KMS-11 (cell line): ENCODE data around the gene NCKIPSD.

Source experiments
- H2AFZ ChIP-seq: fragments of 200-600 bp; sonication (generic); 2 replicates; pipeline ENCODE4 v1.6.1; 2016; ENCODE audit warnings: antibody characterized with exemption, mixed run types, low read depth
- H3K27ac ChIP-seq: fragments of 200-600 bp; sonication (generic); 2 replicates; pipeline ENCODE4 v1.6.1; 2016; ENCODE audit warnings: mild to moderate bottlenecking, mixed run types
- H3K27me3 ChIP-seq: fragments of 200-600 bp; sonication (generic); 2 replicates; pipeline ENCODE4 v1.6.1; 2017; ENCODE audit warnings: mild to moderate bottlenecking, low read depth, mixed run types, moderate library complexity; ENCODE audit not compliant: insufficient read depth
- H3K36me3 ChIP-seq: fragments of 200-600 bp; sonication (generic); 2 replicates; pipeline ENCODE4 v1.6.1; 2017; ENCODE audit warnings: mild to moderate bottlenecking, mixed run types; ENCODE audit not compliant: insufficient read depth
- H3K4me1 ChIP-seq: fragments of 200-600 bp; sonication (generic); 2 replicates; pipeline ENCODE4 v1.6.1; 2016; ENCODE audit warnings: mild to moderate bottlenecking, low read depth, mixed run types; ENCODE audit not compliant: poor library complexity, severe bottlenecking
- H3K4me2 ChIP-seq: fragments of 200-600 bp; sonication (generic); 2 replicates; pipeline ENCODE4 v1.7.0; 2016; ENCODE audit warnings: mild to moderate bottlenecking, mixed run types
- H3K4me3 ChIP-seq: fragments of 200-600 bp; sonication (generic); IDR thresholded peaks from 2 replicates; pipeline ENCODE4 v1.6.1; 2017; ENCODE audit warnings: low read depth, low read length, mixed read lengths; ENCODE audit not compliant: insufficient read depth
- H3K79me2 ChIP-seq: fragments of 200-600 bp; sonication (generic); 2 replicates; pipeline ENCODE4 v1.6.1; 2016; ENCODE audit warnings: low read depth, mixed run types; ENCODE audit not compliant: insufficient read depth
- H3K9ac ChIP-seq: fragments of 200-600 bp; sonication (generic); 2 replicates; pipeline ENCODE4 v1.6.1; 2016; ENCODE audit warnings: mild to moderate bottlenecking, mixed run types
- H4K20me1 ChIP-seq: fragments of 200-600 bp; sonication (generic); 2 replicates; pipeline ENCODE4 v1.6.1; 2016; ENCODE audit warnings: mild to moderate bottlenecking, mixed run types; ENCODE audit not compliant: insufficient read depth
- TF ChIP-seq, protein P1 (sequence below): fragments of 200-600 bp; sonication (generic); conservative IDR thresholded peaks from 2 replicates; pipeline ENCODE4 v1.6.1; 2017; ENCODE audit warnings: low read depth, mild to moderate bottlenecking, antibody characterized with exemption, low read length, moderate library complexity, mixed read lengths

NCKIPSD gene

DNA sequence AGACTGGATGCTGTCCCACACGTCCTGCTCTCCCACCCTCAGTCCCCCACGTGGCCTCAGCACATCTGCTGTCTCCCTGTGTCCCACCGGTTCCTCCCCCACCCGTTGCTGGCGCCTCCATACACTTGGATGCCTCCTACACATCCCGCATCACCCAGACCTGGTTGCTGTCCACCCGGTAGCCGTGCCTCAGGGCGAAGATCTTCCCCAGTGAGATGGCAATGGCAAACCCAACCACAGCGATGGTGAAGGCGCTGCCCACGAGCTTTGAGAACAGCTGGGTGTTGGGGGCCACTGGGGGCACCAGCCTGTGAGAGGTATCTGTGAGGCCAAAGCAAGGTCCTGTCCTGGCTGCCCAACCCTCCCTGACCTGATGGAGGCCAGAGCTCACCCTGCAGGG lies 54.9 kb downstream of the NCKIPSD start:
- H3K9ac ChIP-seq, result no peak overlapping the region
- H3K27ac ChIP-seq, result no peak overlapping the region
- no peaks in the 10 kb centered on the region for H3K79me2 ChIP-seq
- TF ChIP-seq, protein P1, sequence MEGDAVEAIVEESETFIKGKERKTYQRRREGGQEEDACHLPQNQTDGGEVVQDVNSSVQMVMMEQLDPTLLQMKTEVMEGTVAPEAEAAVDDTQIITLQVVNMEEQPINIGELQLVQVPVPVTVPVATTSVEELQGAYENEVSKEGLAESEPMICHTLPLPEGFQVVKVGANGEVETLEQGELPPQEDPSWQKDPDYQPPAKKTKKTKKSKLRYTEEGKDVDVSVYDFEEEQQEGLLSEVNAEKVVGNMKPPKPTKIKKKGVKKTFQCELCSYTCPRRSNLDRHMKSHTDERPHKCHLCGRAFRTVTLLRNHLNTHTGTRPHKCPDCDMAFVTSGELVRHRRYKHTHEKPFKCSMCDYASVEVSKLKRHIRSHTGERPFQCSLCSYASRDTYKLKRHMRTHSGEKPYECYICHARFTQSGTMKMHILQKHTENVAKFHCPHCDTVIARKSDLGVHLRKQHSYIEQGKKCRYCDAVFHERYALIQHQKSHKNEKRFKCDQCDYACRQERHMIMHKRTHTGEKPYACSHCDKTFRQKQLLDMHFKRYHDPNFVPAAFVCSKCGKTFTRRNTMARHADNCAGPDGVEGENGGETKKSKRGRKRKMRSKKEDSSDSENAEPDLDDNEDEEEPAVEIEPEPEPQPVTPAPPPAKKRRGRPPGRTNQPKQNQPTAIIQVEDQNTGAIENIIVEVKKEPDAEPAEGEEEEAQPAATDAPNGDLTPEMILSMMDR, result no peak
- H3K4me1 ChIP-seq, result no peaks in the 10 kb centered on the region
- H2AFZ ChIP-seq, result no peak overlapping the region
- H3K36me3 ChIP-seq, result no peaks in the 10 kb centered on the region
- no peak overlapping the region for H3K4me3 ChIP-seq
- no peak overlapping the region for H3K4me2 ChIP-seq
- no peaks in the 10 kb centered on the region for H3K27me3 ChIP-seq
- no peaks in the 10 kb centered on the region for H4K20me1 ChIP-seq

DNA sequence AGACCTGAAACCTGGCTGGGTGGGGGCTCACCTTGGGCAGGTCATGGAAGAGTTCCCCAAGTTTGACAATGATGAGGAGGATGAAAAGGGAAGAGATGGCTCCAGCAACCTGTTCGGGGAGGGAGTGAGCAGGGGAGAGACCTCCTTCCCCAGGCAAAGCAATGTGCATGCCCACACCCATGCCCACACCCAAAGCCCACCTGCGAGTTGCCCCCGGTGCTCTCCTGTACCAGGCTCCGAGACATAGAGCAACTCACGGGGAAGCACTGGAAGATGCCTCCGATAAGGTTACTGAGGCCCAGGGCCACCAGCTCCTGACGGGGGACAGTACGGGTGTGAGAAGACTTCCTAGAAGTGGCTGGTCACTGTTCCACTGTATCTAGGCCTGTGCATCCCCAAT lies 55.3 kb downstream of the NCKIPSD start:
- H3K9ac ChIP-seq, result no peak overlapping the region
- H3K4me2 ChIP-seq, result no peak overlapping the region
- H3K79me2 ChIP-seq, result no peaks in the 10 kb centered on the region
- H3K27ac ChIP-seq, result no peak overlapping the region
- no peaks in the 10 kb centered on the region for H3K4me1 ChIP-seq
- H2AFZ ChIP-seq, result no peak overlapping the region
- no peaks in the 10 kb centered on the region for H3K36me3 ChIP-seq
- no peak overlapping the region for H3K4me3 ChIP-seq
- H3K27me3 ChIP-seq, result no peaks in the 10 kb centered on the region
- H4K20me1 ChIP-seq, result no peaks in the 10 kb centered on the region
- TF ChIP-seq, protein P1, result no peak

DNA sequence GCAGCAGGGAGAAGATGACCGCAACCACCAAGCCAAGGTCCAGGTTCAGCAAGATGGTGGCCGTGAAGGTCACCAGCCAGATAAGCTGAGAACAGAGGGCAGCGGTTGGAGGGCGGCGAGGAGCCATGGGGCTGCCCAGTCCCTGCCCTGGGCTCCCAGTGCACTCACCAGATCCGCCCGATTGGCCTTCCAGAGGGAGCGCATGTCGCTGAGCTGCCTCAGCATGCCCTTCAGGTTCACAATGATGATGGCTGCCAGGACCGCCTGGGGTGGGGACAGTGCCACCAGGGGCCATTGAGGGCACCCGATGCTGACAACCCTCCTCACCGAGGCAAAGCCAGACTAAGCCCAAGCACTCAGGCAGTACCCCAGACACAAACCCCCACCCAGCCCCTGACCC lies 55.8 kb downstream of the NCKIPSD start:
- Histone ChIP-seq H3K4me3 (no peak overlapping the region), H3K36me3 (no peaks in the 10 kb centered on the region), H3K79me2 (no peaks in the 10 kb centered on the region), H3K4me2 (no peak overlapping the region), H3K9ac (no peak overlapping the region), H3K27me3 (no peaks in the 10 kb centered on the region), H3K27ac (no peak overlapping the region), H4K20me1 (no peaks in the 10 kb centered on the region), H3K4me1 (no peaks in the 10 kb centered on the region), H2AFZ (no peak overlapping the region)
- TF ChIP-seq, protein P1, result no peak

DNA sequence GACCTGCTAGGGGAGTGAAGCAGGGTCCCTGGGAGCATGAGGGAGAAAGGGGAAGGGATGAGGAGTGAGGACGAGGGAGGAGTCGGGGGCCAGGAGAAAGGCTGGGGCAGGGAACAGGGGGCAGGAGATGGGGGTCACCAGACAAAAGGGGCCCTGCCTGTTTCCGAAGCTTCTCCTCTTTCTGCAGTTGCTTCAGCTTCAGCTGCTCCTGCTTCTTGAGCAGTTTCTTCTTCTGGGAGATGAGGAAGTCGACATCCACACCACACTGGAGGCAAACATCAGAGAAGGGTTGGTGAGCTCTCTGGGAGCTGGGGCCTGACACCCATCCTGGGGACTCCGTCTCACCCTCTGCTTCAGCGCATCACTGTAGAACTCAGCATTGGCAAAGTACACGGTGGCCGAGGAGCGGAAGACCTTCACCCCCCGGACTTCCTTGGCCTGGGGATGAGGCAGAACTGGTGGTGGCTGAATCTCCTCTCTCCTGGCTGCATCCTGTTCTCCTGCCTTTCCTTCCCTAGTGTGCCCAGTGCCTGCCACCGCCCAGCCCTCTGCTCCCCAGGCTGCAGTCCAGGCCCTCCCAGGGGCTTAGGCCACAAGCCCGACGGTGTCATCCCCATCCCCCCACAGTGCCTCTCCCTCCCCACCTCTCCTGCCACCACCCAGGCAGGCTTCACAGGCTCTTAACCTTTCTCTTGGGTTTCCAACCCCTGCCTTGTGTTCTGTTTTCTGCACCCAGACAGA lies 57.3 kb downstream of the NCKIPSD start:
- no peak overlapping the region for H3K4me2 ChIP-seq
- H3K9ac ChIP-seq, result no peak overlapping the region
- no peaks in the 10 kb centered on the region for H3K4me1 ChIP-seq
- no peaks in the 10 kb centered on the region for H3K36me3 ChIP-seq
- no peaks in the 10 kb centered on the region for H3K27me3 ChIP-seq
- H3K27ac ChIP-seq, result no peak overlapping the region
- H4K20me1 ChIP-seq, result no peaks in the 10 kb centered on the region
- H3K4me3 ChIP-seq, result no peak overlapping the region
- H2AFZ ChIP-seq, result no peak overlapping the region
- TF ChIP-seq, protein P1, result no peak
- H3K79me2 ChIP-seq, result no peaks in the 10 kb centered on the region
